ENCODE results near the gene NAA40. TPM values are rescaled to one million over a fixed set of nuclear protein-coding genes. Genes with fewer than 3 reads are reported as not detected.

NAA40 gene
- total RNA-seq, 1 donor: 16.4 TPM

- no peak overlapping the region for H3K4me3 ChIP-seq (ENCODE audit: low read depth, low read length)
- no peak for TF ChIP-seq CTCF (IDR thresholded peaks at IDR 0.05; ENCODE audit: insufficient read depth, low read depth, low read length)
- DNase-seq (ENCODE audit: low read depth): no peak
These were observed 26.9 kb upstream of the NAA40 start for GRCh38 chr11:63911876-63912275.

- TF ChIP-seq CTCF (IDR thresholded peaks at IDR 0.05; ENCODE audit: insufficient read depth, low read depth, low read length): no peak
- no peak overlapping the region for H3K4me3 ChIP-seq (ENCODE audit: low read depth, low read length)
- no peak for DNase-seq (ENCODE audit: low read depth)
These were observed 26.1 kb upstream of the NAA40 start for GRCh38 chr11:63912678-63913077.

- DNase-seq (ENCODE audit: low read depth): no peak
- TF ChIP-seq CTCF (IDR thresholded peaks at IDR 0.05; ENCODE audit: insufficient read depth, low read depth, low read length): no peak
These were observed 24.7 kb upstream of the NAA40 start for GRCh38 chr11:63913866-63914830.

GRCh38 chr11:63914896-63915691 is 23.7 kb upstream of the NAA40 start:
- DNase-seq (ENCODE audit: low read depth): no peak
- TF ChIP-seq CTCF (IDR thresholded peaks at IDR 0.05; ENCODE audit: insufficient read depth, low read depth, low read length): no peak
- no peak overlapping the region for H3K4me3 ChIP-seq (ENCODE audit: low read depth, low read length)

More at GRCh38 chr11:63913866-63914830, 24.7 kb upstream of the NAA40 start:
- H3K4me3 ChIP-seq (ENCODE audit: low read depth, low read length): no peak overlapping the region

GRCh38 chr11:63915961-63916836 is 22.6 kb upstream of the NAA40 start:
- peak overlapping the region; percentile 67 for H3K4me3 ChIP-seq (ENCODE audit: low read depth, low read length)
- DNase-seq (ENCODE audit: low read depth): peak; percentile 34
- peak; percentile 60 for TF ChIP-seq CTCF (IDR thresholded peaks at IDR 0.05; ENCODE audit: insufficient read depth, low read depth, low read length)
